Tibial artery (tissue), 4 donors: Measurements from ENCODE around the gene HAS3.
"Not testable (repeated sequence)": the region's sequence is repeated elsewhere in the genome, so short reads cannot be mapped to it uniquely, and the experiment has no call there.

ENCODE experiments used
- DNase-seq, 2 donors: peaks; one replicate each; pipeline ENCODE4 v3.0.0-alpha.2; 2019
- H3K27ac ChIP-seq, 2 donors: fragments of 200-600 bp; sonication (generic) in 1 of 2; 1 replicate in 1 of 2; 2 replicates in 1 of 2; pipeline ENCODE4 v1.5.1; 2018 to 2019; ENCODE audit warnings: mild to moderate bottlenecking in 1 of 2
- H3K27me3 ChIP-seq, 2 donors: fragments of 200-600 bp; sonication (generic) in 1 of 2; one replicate each; pipeline versions ENCODE4 v1.5.1 to v1.6.0; 2016 to 2019
- H3K36me3 ChIP-seq, 3 donors: fragments of 200-600 bp; sonication (generic) in 2 of 3; one replicate each; pipeline ENCODE4 v1.5.1; 2016 to 2019; ENCODE audit warnings: mild to moderate bottlenecking in 2 of 3
- H3K4me1 ChIP-seq, 4 donors: fragments of 200-600 bp; sonication (generic) in 2 of 4; 1 replicate in 3 of 4; 2 replicates in 1 of 4; pipeline ENCODE4 v1.5.1; 2016 to 2019
- H3K4me3 ChIP-seq, 2 donors: fragments of 200-600 bp; sonication (generic) in 1 of 2; 1 replicate in 1 of 2; 2 replicates in 1 of 2; pipeline ENCODE4 v1.5.1; 2018 to 2019; ENCODE audit warnings: mild to moderate bottlenecking in 2 of 2
- H3K9me3 ChIP-seq, 3 donors: fragments of 200-600 bp; sonication (generic) in 1 of 3; one replicate each; pipeline ENCODE4 v1.5.1; 2016 to 2019
- CTCF ChIP-seq, 2 experiments: fragments of 200-600 bp in 1 of 2; fragments of 450-650 bp in 1 of 2; IDR thresholded peaks; one replicate each; pipeline ENCODE4 v1.5.1; 2017 to 2019; ENCODE audit warnings: antibody characterized with exemption in 2 of 2, mild to moderate bottlenecking in 1 of 2, moderate library complexity in 1 of 2
- intact Hi-C: fragments of 100-400 bp; cut with DNase I; formaldehyde crosslinking; loops from one replicate; pipeline ENCODE4 v1.15.0; 2023; ENCODE audit warnings: low total_unique reads

HAS3 gene

GRCh38 chr16:69105501-69106361 is at the start of gene HAS3:
TSS of gene HAS3 (plus strand) at chr16:69105653. CDS start at chr16:69109396, 3,743 bp downstream.
- peaks cover 0 to 2% of the 10 kb centered on the region in 2 donors for H3K27me3 ChIP-seq
- intact Hi-C loops, result no loop called here
- TF ChIP-seq CTCF (IDR thresholded peaks at IDR 0.05), result no peak
- DNase-seq, result no peak
- peaks cover 9 to 16% (median 15%) of the 10 kb centered on the region in 3 donors for H3K36me3 ChIP-seq
- H3K4me1 ChIP-seq, result peaks cover 13 to 36% (median 30%) of the 10 kb centered on the region in 4 donors
- H3K27ac ChIP-seq, result no peak within 1 kb of the TSS
- peak within 1 kb of the TSS; percentile 51 to 58 for H3K4me3 ChIP-seq
- H3K9me3 ChIP-seq, result no peaks in the 10 kb centered on the region

GRCh38 chr16:69055980-69056379 is 49.5 kb upstream of the HAS3 start:
- Histone ChIP-seq H3K4me3 (no peak overlapping the region), H3K27ac (no peak overlapping the region), H3K9me3 (no peaks in the 10 kb centered on the region), H3K4me1 (peaks cover 0 to 3% (median 0%) of the 10 kb centered on the region in 4 donors), H3K27me3 (no peaks in the 10 kb centered on the region), H3K36me3 (no peaks in the 10 kb centered on the region)
- TF ChIP-seq CTCF (IDR thresholded peaks at IDR 0.05), result no peak
- intact Hi-C loops, result no loop called here
- DNase-seq, result no peak

- no peaks in the 10 kb centered on the region for H3K27me3 ChIP-seq
- no peaks in the 10 kb centered on the region for H3K36me3 ChIP-seq
- H3K4me1 ChIP-seq, result peaks cover 0 to 3% (median 0%) of the 10 kb centered on the region in 4 donors
- H3K4me3 ChIP-seq, result no peak overlapping the region
- no peak for DNase-seq
- H3K9me3 ChIP-seq, result no peaks in the 10 kb centered on the region
- no peak for TF ChIP-seq CTCF (IDR thresholded peaks at IDR 0.05)
- intact Hi-C loops, result no loop called here
- no peak overlapping the region for H3K27ac ChIP-seq
Measured at GRCh38 chr16:69056421-69056820, 49.0 kb upstream of the HAS3 start.

- H3K4me3 ChIP-seq, result no peak overlapping the region
- no peak overlapping the region for H3K27ac ChIP-seq
- no peaks in the 10 kb centered on the region for H3K36me3 ChIP-seq
- peaks cover 0 to 3% (median 0%) of the 10 kb centered on the region in 4 donors for H3K4me1 ChIP-seq
- H3K9me3 ChIP-seq, result no peaks in the 10 kb centered on the region
- no peak for DNase-seq
- no peak for TF ChIP-seq CTCF (IDR thresholded peaks at IDR 0.05)
- no peaks in the 10 kb centered on the region for H3K27me3 ChIP-seq
- intact Hi-C loops, result no loop called here
Measured at GRCh38 chr16:69057400-69058378, 47.8 kb upstream of the HAS3 start.

- H3K4me1 ChIP-seq, H3K27ac ChIP-seq, H3K4me3 ChIP-seq, H3K36me3 ChIP-seq, intact Hi-C loops, H3K27me3 ChIP-seq, H3K9me3 ChIP-seq, DNase-seq: not testable (repeated sequence)
Measured at GRCh38 chr16:69063491-69063890, 42.0 kb upstream of the HAS3 start.
